Stomach (tissue), 4 donors: ENCODE data around the gene C22orf39.

Experiments
- CTCF ChIP-seq, 7 experiments: fragments of 450-650 bp in 4 of 7; fragments of 200-600 bp in 3 of 7; sonication (generic) in 3 of 7; IDR thresholded peaks; one replicate each; pipeline ENCODE4 v1.5.1; 2016 to 2019; ENCODE audit warnings: antibody characterized with exemption in 7 of 7, control low read depth in 2 of 7, mild to moderate bottlenecking in 1 of 7
- POLR2A ChIP-seq, 4 donors: fragments of 450-650 bp; IDR thresholded peaks; one replicate each; pipeline ENCODE4 v1.6.1; 2016; ENCODE audit warnings: antibody characterized with exemption in 4 of 4, control low read depth in 2 of 4, mild to moderate bottlenecking in 1 of 4, moderate library complexity in 1 of 4
- POLR2AphosphoS5 ChIP-seq, 3 donors: sonication (generic); formaldehyde crosslinking; IDR thresholded peaks; one replicate each; pipeline ENCODE4 v1.6.1; 2016; ENCODE audit warnings: antibody characterized with exemption in 3 of 3

- no peak for TF ChIP-seq POLR2A (IDR thresholded peaks at IDR 0.05)
- no peak for TF ChIP-seq CTCF (IDR thresholded peaks at IDR 0.05)
- no peak for TF ChIP-seq POLR2AphosphoS5 (IDR thresholded peaks at IDR 0.05)
These were observed 745 bp downstream of the C22orf39 start for GRCh38 chr22:19446603-19447329.
